ENCODE data around the gene IFNLR1.

IFNLR1 gene

DNA sequence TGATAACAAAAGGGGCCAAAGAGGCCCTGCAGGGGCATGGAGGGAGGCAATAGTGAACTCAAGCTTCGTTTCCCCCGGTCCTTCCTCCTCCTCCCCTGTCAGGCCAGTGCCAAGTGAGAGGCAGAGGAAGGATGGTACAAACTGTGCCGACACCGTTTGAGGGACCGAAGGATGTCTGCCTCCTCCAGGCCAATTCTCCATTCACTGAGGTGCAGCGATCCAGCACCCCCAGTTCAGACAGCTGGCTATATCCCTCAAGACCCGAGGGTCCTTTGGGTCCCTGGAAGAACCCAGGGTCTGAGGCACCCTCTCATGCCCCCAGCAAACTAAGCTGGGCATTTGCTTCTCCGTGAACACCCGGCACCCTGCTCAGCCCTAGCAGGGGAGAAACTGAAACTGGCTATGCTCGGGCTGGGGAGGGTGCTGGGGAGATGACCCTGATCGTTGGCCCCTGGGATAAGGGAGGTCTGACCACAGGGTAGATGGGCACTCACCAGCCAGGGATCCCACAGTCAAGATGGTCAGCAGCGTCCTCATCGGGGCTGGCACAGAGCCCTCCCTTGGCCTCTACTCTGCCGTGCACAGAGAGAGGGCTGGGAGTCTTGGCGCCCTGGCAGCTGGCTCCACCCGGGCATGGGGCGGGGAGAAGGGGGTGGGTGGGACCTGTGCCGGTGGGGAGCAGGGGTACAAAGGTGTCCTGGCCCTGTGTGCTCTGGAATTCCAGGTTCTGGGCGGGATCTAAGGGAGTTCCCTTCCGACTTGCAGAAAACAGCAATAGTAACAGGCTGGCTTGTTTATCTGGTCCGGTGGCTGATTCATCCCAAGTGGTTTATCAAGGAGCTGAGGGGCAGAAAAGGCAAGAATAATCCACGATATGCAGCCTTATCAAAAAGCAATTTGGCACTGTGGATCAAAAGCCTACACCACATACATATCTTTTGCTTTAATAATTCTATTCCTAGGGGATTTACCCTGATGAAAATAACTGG lies 44.2 kb downstream of the IFNLR1 start, which contains the start of gene IL22RA1:
Gene IL22RA1 (minus strand): TSS at position 595 of the 989 bp plus-strand sequence. CDS start 58 bp downstream, at position 537.
- DNase-seq = no peak

DNA sequence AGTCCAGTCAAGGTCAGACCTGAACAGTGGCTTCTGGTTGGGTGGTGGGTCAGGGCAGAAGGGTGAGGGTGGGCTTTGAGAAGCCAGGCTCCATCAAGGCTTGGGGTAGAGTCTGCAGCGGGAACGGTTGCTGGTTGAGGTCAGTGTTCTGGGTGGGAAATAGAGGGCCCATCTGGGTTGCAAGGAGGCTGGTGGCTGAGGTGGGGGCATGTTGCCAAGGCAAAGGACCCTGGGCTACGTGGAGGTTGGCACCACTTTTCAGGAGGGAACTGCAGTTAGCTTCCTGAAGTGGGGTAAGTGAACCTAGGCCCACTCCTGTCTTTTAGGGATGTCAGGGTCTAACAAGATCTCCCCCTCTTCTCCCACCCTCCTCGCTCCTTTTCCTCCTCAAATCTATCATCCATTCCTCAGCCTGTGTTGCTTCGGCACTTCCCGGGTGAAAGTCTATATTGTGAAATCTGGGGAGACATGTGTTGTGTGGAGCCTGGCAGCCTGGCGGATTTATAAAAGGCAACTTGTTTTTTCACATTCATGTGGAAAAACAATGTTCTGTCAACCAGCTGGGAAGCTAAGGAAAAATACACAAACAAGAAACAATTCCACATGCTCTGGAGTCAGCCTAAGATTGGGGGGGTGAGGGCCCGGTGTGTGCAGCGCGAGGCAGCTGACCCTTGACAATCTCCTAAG lies 45.6 kb downstream of the IFNLR1 start:
- DNase-seq = no peak

DNA sequence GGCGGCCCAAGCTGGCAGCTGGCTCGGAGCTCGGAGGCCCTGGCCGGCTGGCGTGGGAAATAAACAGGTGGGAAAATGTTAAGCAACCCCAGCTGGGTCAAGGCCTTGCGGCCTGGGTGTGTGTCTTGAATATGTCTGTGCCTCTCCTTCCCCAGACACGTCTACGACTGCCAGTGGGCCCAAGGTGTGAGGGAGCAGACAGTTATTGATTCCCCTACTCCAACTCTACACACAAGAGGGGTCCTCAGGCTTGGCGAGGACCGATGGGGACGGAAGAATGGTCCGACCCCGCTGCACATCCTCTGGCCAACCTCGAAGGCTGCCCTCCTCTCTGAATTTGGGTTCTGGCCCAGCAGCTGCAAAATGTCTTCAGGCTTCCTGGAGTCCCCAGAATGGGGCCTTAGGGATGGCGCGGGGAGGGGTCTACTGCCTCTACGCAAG lies 46.3 kb downstream of the IFNLR1 start:
- DNase-seq = no peak

DNA sequence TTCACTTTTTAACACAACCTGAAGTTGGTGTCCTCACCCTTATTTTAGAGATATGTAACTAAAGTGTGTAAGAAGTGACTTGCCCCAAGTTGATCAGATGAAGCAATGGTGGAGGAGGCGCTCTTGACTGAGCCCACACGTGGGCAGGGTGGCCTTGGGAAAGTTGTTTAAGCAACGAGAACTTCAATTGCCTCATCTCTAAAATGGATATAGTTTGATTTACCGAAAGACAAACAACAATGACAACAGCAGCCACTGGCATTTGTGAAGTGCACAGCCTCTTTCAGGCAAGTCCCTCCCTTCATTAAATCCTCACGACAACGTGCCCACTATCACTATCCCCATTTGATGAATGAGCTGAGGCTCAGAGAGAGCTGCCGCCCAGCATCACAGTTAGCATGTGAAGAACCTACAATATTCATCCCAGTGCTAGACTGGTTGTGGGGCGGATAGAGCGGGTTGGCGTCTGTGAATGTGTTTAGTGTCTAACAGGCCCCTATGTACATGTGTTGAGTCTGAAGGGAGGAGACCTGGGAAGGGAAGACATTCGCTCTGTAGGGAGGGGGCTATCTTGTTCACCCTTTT lies 47.2 kb downstream of the IFNLR1 start:
- DNase-seq = no peak

DNA sequence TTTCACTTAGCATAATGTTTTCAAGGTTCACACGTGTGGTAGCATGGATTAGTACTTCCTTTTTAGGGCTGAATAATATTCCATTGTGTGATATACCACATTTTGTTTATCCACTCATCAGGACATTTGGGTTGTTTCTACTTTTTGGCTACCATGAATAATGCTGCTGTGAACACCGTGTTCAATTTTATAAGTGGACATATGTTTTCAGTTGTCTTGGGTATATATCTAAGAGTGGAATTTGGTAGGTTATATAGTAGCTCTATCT lies 47.9 kb downstream of the IFNLR1 start:
- DNase-seq = no peak

DNA sequence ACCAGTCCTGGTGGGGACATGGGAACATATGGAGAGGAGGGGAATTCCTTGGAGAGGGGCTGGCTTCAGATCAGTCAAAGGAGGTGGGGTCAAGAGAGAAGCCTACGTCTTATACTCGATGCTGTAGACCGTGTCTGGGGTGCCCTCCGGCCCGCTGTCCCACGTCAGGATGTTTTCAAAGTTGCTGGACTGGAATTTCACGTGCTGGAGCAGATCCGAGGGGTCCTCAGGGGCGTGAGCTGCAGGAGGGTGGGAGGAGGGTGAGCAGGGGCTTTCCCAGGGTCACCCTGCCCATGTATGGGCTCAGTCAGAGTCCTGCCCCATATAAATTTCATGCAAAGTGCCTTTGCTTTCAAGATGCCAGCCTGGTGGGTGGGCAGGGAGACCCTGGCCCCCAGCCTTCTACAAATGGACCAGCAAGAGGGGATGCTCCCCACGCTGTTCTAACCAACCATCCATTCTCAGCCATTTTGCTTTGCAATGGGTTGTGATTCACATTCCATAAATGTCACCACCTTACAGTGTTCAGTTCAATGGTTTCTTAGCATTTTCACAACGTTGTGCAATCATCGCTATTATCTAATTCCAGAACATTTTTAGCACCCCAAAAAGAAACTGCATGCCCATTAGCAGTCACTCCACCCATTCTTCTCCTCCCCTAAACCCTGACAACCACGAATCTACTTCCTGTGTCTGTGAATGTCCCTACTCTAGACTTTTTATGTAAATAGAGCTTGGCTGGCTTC lies 48.4 kb downstream of the IFNLR1 start:
- no peak for DNase-seq

DNA sequence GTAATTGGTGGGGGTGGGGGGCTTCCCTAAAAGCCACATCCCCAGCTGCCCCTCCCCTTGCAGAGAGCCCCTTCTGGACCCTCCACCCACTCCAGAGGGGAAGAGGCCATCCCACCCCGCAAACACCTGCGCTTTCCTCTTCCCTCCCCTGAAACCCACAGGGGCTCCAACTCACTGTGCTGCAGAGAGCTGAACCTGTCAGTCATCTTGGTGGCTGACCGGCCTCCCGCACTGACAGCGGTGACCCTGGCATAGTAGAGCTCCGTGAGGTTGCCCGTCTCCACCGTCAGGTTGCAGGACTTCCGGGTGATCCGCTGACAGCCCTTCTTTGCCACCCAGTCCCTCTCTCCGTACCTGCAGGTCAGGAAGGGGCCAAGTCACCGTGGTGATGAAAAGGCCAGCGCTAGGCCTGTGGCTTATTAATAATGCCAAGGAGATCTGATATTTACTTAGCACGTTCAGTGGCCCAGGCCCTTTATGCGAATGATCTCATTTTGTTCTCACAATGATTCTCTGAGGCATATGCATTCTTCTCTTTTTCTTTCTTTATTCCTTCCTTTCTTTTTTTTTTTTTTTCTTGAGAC lies 50.0 kb downstream of the IFNLR1 start:
- no peak for DNase-seq

DNA sequence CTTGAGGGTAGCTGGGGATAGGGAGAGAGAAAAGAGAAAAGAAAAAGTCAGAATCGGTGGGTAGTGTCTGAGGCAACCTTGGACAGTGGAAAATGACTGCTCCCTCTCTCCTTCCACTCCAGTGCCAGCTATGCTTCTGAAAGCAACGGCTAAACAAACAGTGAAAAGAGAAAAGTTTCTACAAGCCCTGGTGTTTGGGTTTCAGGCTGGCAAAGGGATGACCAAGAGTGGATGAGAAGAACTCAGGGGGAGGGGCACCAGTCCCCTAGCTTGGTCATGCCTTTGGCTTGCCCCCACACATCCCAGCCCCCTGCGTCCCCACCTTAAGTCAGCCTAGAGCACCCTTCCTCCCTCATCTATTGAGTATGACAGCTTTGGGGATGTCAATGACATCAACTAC lies 52.7 kb downstream of the IFNLR1 start:
- DNase-seq = no peak

DNA sequence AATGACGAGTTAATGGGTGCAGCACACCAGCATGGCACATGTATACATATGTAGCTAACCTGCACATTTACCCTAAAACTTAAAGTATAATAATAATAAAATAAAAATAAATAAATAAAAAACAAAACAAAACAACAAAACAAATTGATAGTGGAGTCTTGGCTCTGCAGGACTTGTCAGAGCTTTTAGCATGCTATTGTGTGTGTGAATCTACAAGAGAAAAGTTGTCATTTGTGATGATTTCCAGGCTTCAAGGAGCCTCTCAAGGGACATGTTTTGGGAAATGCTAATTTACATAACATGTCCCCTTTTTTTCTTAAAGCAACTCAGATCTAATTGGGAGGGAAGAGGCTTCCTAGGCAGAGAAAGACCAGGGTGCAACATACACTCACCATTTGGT lies 53.3 kb downstream of the IFNLR1 start:
- DNase-seq = no peak

DNA sequence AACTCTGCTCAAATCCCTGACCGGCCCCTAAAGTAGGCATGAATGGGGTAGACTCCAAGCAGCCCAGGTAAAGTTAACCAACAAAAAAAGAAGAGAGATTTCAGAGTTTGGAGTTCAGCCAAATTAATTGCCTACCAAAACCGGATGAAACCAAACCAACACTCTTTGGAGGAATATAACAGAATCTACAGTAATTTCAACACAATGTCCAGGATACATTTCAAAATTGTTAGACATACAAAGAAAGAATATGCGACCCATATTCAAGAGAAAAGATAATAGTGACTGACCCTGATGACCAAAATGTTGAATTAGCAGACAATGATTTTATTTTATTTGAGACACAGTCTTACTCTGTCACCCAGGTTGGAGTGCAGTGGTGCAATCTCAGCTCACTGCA lies 56.7 kb downstream of the IFNLR1 start:
- DNase-seq = no peak

DNA sequence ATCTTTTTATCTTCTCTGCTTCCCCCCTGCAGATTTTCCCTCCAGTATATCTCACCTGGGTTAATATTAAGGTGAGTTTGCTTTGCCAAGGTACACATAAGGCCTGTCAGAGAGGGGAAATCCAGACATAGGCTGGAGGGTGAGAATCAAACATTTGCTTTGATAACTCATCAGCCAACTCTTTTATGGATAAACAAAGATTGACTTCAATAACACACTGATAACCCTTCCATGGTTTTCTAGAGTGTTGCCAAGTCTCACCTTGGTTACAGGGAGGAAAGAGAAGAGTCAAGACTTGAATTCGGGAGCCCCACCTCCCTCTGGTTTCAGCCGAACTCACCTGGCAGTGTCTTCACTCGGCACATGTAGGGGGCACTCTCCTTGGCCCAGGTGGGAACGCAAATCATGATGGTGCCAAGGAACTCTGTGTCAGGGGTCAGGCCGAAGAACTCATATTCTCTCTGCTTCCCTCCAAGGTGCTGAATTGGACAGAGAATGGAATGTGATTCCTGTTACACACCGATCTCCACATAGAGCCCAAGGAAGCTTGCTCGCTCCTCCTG lies 59.2 kb downstream of the IFNLR1 start:
- DNase-seq = no peak

DNA sequence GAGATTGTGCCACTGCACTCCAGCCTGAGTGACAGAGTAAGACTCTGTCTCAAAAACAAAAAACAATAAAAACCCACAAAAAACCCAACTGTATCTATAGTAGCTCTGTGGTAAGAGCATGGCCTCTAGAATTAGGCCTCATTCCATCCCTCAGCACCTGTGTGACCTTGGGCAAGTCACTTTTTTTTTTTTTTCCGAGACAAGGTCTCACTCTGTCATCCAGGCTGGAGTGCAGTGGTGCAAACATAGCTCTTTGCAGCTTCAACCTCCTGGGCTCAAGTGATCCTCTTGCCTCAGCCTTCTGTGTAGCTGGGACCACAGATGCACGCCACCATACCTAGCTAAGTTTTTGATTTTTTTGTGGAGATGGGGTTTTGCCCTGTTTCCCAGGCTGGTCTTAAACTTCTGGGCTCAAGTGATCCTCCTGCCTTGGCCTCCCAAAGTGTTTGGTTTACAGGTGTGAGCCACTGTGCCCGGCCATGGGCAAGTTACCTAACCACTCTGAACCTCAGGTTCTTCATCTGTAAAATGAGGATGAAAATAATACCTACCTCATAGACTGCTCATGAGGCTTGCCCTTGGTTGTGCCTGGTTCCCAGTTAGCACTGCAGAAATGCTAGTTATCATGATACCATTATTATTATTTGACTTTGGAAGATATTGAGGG lies 59.8 kb downstream of the IFNLR1 start:
- DNase-seq = no peak

DNA sequence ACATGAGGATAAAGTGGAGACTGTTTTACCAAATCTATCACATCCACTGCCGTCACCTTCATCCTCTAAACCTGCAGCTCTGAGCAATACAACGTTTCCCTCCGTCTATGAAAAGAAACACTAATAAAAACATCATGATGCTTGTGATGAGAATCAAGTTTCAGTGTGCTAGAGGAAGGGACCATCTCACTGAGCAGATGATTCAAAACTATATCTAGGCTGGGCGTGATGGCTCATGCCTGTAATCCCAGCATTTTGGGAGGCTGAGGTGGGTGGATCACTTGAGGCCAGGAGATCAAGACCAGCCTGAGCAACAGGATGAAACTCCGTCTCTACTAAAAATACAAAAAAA lies 60.4 kb downstream of the IFNLR1 start:
- no peak for DNase-seq

DNA sequence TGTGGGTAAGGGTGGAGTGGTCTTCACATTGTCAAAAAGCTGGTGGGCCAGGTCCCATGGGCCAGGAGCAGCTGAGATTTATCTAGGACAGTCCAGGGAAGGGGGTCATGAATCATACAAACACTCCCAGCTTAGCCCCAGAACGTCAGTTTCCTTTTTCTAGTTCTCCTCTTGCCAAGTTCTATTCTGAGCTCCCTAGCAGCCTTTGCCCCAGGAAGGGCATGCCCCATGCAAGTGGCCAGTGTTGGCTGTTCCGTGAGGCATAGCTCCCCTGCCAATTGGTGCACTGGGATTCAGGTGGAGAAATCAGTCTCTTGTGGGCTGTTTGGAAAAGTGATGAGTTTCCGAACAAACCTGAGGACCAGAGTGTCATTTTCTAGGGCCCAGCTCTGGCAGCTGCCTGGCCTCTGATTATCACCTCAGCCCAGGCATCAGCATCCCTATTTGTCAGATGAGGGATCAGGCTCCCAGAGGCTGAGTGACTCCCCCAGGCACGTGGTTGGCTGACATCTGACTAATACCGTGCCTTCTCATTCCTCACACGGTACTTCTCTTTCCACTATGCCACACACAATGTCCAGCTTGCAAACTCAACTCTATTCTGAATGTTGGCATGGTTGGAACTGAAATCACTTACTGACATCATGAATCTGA lies 60.9 kb downstream of the IFNLR1 start:
- no peak for DNase-seq

DNA sequence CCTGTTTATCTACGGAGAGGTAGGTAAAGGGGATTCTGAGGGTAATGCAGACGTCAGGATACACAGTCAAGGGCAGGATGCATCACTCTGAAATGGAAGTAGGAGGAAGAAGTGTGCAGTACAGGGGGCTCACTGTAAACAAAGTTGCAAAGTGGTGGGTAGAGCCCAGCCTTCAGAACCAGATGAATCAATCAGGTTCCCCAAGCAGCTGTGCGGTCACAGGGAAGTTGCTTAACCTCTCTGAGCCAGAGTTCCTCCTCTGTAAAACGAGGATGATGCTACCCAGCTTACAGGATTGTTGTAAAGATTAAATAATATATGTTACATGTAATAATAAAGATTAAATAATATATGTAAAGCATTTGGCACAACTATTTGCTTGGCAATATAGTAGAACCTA lies 61.6 kb downstream of the IFNLR1 start:
- DNase-seq = no peak

DNA sequence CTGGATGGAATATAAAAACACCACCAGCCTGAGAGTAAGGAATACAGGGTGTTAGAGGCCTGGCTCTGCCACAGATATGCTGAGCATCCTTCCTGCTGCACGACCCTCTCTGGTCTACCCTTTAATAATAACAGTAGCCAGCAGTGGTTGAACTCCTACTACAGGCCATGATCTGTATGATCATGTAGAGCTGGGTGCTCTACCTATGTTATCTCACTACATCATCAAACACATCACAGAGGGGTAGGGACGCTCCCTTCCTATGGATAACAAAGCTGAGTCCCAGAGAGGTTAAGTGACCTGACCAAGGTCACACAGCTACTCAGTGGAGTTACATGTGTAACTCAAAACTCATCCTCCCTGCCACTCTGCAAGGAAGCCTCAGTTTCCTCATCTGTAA lies 62.1 kb downstream of the IFNLR1 start:
- no peak for DNase-seq

DNA sequence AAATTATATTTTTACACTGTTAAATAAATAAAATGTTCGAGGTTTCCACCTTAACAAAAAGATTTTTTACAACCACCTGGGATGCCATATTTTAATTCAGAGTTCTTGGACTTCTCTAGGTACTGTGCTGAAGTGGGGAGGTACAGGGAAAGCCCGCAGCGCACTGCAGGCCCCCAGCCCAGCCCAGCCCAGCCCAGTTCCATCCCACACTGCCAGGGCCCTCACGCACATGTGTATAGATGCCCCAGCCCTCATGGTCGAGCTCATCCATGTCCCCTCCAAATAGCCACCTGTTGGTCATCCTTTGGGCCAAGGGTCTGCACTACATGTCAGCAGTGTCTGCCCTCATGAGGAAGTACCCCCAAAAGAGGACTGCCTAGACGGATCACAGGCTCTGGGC lies 63.5 kb downstream of the IFNLR1 start:
- DNase-seq = no peak

DNA sequence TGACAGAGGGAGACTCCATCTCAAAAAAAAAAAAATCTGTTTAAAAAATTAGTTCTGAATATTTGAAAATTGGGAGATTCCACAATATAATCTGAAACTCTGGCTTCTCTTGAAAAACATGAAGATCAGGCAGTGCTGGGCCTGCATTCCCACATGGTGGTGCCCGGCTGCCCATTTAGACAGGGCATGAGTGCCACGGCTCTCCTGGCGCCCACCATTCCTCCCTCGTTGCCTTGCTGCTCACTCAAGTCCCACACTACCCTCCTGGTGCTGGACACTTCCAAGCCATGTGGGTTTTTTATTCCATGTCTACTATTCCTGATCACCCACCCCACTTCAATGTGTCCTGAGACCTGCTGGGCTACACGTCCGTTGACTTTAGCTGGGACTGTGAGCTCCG lies 64.3 kb downstream of the IFNLR1 start:
- DNase-seq = no peak

DNA sequence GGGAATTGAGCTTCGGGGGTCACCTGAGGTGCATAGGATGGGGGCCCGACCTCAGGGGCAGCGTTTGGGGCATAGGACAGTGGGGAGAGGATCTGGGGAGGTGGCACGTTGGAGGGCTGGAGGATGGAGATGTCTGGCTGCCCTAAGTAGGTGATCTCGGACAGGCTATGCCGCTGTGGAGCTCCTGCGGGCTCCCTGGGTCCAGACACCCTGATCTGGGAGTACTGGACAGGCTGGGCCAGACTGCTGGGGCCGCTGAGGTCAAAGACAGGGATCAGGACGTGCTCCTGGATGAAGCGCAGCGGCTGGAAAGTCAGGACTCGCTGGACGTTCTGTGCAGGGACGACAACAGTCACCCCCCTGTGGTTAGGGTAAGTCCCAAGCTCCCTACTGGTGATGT lies 65.7 kb downstream of the IFNLR1 start:
- no peak for DNase-seq

DNA sequence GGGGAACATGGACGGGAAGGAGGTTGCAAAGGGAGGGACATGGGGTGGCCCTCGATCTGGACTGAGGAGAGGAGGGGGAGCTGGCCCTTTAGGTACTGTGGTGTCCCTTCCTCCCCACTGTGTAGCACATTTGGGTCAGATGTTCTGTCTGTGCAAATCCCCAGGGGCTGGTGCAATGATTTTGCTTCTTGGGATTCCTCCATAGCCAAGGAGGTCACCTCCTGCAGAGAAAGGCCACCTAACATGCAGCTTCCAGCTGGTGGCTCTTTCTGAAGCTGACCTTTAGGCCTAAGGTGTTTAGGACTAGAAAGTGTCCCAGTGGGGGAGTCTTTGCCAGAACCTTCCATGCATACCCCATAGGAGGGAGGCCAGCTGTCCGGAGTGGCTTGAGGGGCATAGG lies 66.1 kb downstream of the IFNLR1 start:
- no peak for DNase-seq

All from NCI-H1930 (cell line).